Muscle of leg (tissue), 11 donors: ENCODE measurements around the gene VDR. TPM values are rescaled to one million over a fixed set of nuclear protein-coding genes. Genes with fewer than 3 reads are reported as not detected.

ENCODE experiments used
- DNase-seq: peaks from one replicate; pipeline ENCODE4 v3.0.0; 2013
- H3K27ac ChIP-seq: one replicate; pipeline ENCODE4 v1.5.1; 2013; ENCODE audit warnings: mild to moderate bottlenecking, low read length, control low read depth
- H3K27me3 ChIP-seq: one replicate; pipeline ENCODE4 v1.6.1; 2013; ENCODE audit warnings: low read length; ENCODE audit not compliant: control insufficient read depth, insufficient read depth
- H3K36me3 ChIP-seq: one replicate; pipeline ENCODE4 v1.6.1; 2013; ENCODE audit warnings: low read length; ENCODE audit not compliant: control insufficient read depth, insufficient read depth
- H3K4me1 ChIP-seq: one replicate; pipeline ENCODE4 v1.6.1; 2013; ENCODE audit warnings: low read length; ENCODE audit not compliant: control insufficient read depth, insufficient read depth
- H3K4me3 ChIP-seq: one replicate; pipeline ENCODE4 v1.5.1; 2013; ENCODE audit warnings: low read length, control low read depth
- H3K9me3 ChIP-seq: replicated peaks from 2 replicates; pipeline ENCODE4 v1.6.1; 2013; ENCODE audit warnings: low read depth, low read length; ENCODE audit not compliant: control insufficient read depth
- WGBS: methylation state at CpG from one replicate; pipeline ENCODE4 v1.1.5; 2013; ENCODE audit warnings: missing lambda C conversion rate; ENCODE audit not compliant: insufficient coverage; 5-methylcytosine and 5-hydroxymethylcytosine counted together
- polyA plus RNA-seq, 8 donors: library from polyadenylated mRNA; unstranded; fragments of 120-200 nt; gene quantifications; one replicate each; pipeline versions ENCODE4 v1.2.1 to v1.2.3, GENCODE V29; 2013; ENCODE audit warnings: inconsistent platforms in 1 of 8, low replicate concordance in 1 of 8; ENCODE audit not compliant: insufficient read length in 8 of 8, insufficient read depth in 1 of 8
- total RNA-seq: library from RNA; stranded (reverse); fragments of 120-200 nt; gene quantifications from one replicate; pipeline ENCODE4 v1.2.4, GENCODE V29; 2013

The VDR gene
- total and polyA plus RNA-seq, 9 donors: 0.23 to 1.0 (median 0.45) TPM

- Histone ChIP-seq H3K4me3 (no peak overlapping the region), H3K27ac (no peak overlapping the region), H3K4me1 (peaks cover 4% of the 10 kb centered on the region), H3K36me3 (no peaks in the 10 kb centered on the region), H3K9me3 (no peaks in the 10 kb centered on the region), H3K27me3 (peaks cover 4% of the 10 kb centered on the region)
- 60% methylated on average over 3 of the region's 4 CpGs for WGBS
- no peak for DNase-seq
Measured at GRCh38 chr12:47896022-47896421, 8.8 kb downstream of the VDR start.

- H3K4me3 ChIP-seq: no peak overlapping the region
- WGBS: 80% methylated on average over 1 of the region's 6 CpGs
- H3K36me3 ChIP-seq: no peaks in the 10 kb centered on the region
- H3K27ac ChIP-seq: no peak overlapping the region
- DNase-seq: no peak
- peaks cover 2% of the 10 kb centered on the region for H3K27me3 ChIP-seq
- no peaks in the 10 kb centered on the region for H3K9me3 ChIP-seq
- no peaks in the 10 kb centered on the region for H3K4me1 ChIP-seq
Measured at GRCh38 chr12:47894652-47895051, 10.1 kb downstream of the VDR start.

DNA sequence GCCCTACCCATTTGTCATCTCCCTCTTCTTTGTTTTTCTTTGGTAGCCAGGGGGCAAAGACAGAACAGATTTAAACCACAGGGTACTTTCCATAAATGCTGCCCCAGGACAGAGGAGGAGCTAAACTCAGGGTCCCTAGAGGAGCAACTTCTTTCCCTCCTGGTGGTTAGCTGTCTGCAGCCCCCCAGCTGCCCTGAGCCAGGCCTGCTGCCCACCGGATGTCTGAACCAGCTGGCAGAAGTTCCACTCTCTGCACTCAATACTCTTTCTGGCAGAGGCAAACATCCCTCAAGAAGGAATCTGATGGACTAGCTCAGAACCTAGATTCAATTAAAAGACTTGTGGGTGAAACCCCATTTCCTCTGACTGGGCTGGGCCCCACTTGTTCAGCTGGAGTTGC lies 10.7 kb downstream of the VDR start:
- H3K4me1 ChIP-seq: peaks cover 4% of the 10 kb centered on the region
- 33% methylated on average over 1 of the region's 1 CpG for WGBS

DNA sequence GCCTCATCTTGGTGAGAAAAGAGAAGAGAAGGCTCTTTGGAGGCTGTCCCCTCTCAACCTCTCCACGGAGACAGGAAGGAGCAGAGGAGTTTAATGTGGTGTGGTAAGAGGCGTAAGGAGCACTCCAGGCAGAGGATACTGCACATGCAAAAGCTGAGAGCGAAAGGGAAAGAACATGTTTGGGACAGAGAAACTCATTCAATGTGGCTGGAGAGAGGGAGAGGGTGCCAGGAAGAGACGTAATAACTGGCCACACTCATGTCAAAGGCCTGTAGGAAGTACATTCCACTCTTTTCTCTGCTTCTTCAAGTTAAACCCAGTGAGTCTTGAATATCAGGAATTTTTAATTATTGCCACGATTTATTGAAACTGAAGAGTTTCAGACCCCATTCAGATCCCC lies 12.0 kb downstream of the VDR start:
- Histone ChIP-seq H3K36me3 (no peaks in the 10 kb centered on the region), H3K4me1 (peaks cover 5% of the 10 kb centered on the region), H3K4me3 (no peak overlapping the region), H3K9me3 (no peaks in the 10 kb centered on the region), H3K27ac (no peak overlapping the region), H3K27me3 (peaks cover 2% of the 10 kb centered on the region)
- peak; percentile 47 for DNase-seq
- WGBS: 57% methylated on average over 4 of the region's 5 CpGs

More for the DNA sequence above, 10.7 kb downstream of the VDR start:
- Histone ChIP-seq H3K36me3 (no peaks in the 10 kb centered on the region), H3K27ac (no peak overlapping the region), H3K27me3 (peaks cover 2% of the 10 kb centered on the region), H3K4me3 (no peak overlapping the region), H3K9me3 (no peaks in the 10 kb centered on the region)
- no peak for DNase-seq

DNA sequence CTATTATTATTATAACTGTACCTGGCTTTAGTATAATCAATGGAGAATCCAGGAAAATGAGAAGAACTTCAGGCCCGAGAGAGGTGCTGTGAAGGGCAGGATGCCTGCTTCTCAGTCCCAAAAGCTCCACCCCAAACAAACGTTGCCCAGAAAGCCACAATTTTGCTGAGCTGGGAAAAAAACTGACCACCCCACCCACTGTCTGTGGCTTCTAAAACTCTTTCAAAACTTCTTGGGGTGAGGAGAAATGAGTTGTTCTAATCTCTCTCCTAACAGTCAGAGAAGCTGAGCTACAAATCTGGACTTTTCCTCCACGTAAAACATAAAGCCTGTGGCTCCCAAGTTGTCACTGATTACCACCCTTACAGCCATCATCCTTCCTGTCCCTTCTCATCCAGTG lies 13.4 kb downstream of the VDR start:
- Histone ChIP-seq H3K36me3 (no peaks in the 10 kb centered on the region), H3K27ac (no peak overlapping the region), H3K9me3 (no peaks in the 10 kb centered on the region), H3K4me1 (peaks cover 5% of the 10 kb centered on the region), H3K27me3 (peaks cover 1% of the 10 kb centered on the region), H3K4me3 (no peak overlapping the region)
- DNase-seq: no peak
- WGBS: 86% methylated on average over 1 of the region's 3 CpGs

DNA sequence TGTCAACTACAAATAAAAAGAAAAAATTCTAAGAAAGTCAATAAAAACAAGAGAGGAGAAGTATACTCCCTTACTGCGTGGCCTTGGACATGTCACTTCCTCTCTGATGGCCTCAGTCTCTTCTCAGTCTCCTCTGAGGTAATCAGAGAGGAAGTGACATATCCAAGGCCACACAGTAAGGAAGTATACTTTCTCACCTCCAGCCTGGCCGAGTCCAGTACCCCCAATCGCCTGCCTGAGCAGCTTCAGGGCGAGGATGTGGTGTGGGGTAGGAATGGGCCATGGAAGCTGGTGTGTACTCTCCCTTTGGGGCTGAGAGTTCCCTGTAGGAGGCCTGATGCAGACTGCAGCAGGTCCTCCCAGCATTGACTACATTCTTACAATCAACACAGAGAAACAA lies 15.8 kb downstream of the VDR start:
- H3K4me3 ChIP-seq: no peak overlapping the region
- H3K27me3 ChIP-seq: no peaks in the 10 kb centered on the region
- H3K4me1 ChIP-seq: peaks cover 5% of the 10 kb centered on the region
- no peak overlapping the region for H3K27ac ChIP-seq
- no peaks in the 10 kb centered on the region for H3K36me3 ChIP-seq
- no peaks in the 10 kb centered on the region for H3K9me3 ChIP-seq
- no peak for DNase-seq
- WGBS: no CpG with 5 or more reads among the region's 4 CpGs

DNA sequence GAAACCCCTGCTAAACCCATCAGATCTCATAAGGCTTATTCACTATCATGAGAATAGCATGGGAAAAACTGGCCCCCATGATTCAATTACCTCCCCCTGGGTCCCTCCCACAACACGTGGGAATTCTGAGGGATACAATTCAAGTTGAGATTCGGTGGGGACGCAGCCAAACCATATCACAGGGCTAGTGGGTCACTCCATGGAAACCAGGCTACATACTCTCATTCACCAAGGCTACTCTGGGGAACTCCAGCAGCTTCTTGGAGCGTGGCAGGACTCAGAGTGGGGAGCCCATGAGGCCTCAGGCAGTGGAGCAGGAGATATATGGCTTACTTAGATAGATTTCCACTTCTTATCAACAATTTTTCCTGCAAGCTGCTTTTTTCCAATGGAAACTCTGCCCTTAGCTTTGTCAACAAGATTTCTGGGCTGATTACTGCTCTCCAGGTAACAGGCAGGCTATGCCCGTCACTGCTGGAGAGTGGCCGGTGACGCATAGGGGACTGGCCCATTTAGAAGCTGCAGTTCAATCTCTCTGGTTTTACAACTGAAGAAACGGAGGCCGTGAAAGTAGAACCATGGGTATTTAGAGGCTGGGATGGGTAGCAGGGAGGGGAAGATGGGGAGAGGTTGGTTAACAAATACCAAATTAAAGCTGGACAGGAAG lies 16.5 kb downstream of the VDR start:
- WGBS: 84% methylated on average over 8 of the region's 9 CpGs
- no peaks in the 10 kb centered on the region for H3K9me3 ChIP-seq
- H3K27ac ChIP-seq: no peak overlapping the region
- DNase-seq: no peak
- no peaks in the 10 kb centered on the region for H3K36me3 ChIP-seq
- H3K27me3 ChIP-seq: no peaks in the 10 kb centered on the region
- peaks cover 6% of the 10 kb centered on the region for H3K4me1 ChIP-seq
- H3K4me3 ChIP-seq: no peak overlapping the region

DNA sequence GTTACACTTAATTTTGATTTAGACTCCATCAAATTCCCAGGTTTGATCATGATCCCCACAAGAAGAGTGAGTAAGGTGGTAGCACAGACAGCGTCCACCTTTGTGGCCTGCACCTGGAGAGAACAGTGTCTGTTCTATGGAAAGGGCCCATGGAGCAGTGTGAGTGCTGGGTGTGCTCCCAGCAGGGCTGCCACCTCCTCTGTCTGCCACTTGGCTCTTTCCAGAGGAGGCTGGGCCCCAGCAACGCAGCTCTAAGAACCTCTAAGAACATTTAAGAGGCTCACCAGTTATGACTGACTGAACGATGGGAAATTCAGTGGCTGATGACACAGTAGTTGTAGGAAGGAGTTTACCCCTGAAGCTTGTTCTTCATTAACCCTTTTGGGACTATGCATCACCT lies 17.3 kb downstream of the VDR start:
- Histone ChIP-seq H3K4me1 (peaks cover 14% of the 10 kb centered on the region), H3K27me3 (no peaks in the 10 kb centered on the region), H3K36me3 (no peaks in the 10 kb centered on the region), H3K9me3 (no peaks in the 10 kb centered on the region), H3K27ac (no peak overlapping the region), H3K4me3 (no peak overlapping the region)
- WGBS: 100% methylated on average over 1 of the region's 3 CpGs
- no peak for DNase-seq

- no peak overlapping the region for H3K4me3 ChIP-seq
- no peaks in the 10 kb centered on the region for H3K9me3 ChIP-seq
- no peak overlapping the region for H3K27ac ChIP-seq
- WGBS: 89% methylated on average over 7 of the region's 13 CpGs
- H3K36me3 ChIP-seq: no peaks in the 10 kb centered on the region
- H3K4me1 ChIP-seq: peaks cover 14% of the 10 kb centered on the region
- no peaks in the 10 kb centered on the region for H3K27me3 ChIP-seq
- peak; percentile 31 for DNase-seq
Measured at GRCh38 chr12:47886510-47887240, 18.1 kb downstream of the VDR start.

- no peak for DNase-seq
- Histone ChIP-seq H3K9me3 (no peaks in the 10 kb centered on the region), H3K4me1 (peaks cover 14% of the 10 kb centered on the region), H3K27me3 (no peaks in the 10 kb centered on the region), H3K4me3 (no peak overlapping the region), H3K36me3 (no peaks in the 10 kb centered on the region), H3K27ac (no peak overlapping the region)
- 80% methylated on average over 1 of the region's 2 CpGs for WGBS
Measured at GRCh38 chr12:47885566-47885965, 19.2 kb downstream of the VDR start.
